Measurements from ENCODE around the gene BOK.

The BOK gene

DNA sequence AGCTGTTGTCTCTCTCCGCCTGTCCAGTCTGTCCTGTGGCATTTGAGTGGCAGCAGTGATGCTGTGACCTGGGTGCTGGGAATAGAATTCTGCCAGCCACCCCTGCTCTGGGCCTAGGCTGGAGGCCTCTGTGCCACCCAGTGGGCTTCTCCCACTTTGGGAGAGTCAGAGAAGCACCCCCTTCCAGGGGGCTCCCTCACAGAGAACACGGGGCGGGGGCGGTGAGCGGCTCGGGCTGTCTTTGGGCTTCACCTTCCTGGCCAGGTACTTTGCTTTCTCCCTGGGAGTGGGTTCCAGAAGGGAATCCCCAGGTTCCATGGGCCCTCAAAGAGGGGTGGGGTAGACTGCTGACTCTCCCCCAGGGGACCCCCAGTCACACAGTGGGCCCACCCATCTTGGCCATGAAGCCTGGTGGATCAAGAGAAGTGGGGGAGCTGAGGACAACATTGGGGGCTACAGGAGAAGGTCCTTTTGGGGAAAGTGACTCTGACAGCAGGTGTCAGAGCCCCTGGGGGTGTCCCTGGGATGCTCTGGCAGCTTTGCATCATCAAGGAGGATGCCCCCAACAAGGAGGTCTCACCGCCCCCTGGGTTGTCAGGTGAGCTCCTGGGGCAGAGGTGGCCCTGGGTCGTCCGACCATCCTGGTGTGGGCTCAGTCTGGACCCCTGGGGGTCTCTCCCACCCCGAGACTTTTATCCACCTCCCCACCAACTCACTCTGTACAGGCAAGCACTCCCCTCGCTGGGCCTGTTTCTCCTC lies 18.8 kb upstream of the BOK start:
- no peak for DNase-seq

DNA sequence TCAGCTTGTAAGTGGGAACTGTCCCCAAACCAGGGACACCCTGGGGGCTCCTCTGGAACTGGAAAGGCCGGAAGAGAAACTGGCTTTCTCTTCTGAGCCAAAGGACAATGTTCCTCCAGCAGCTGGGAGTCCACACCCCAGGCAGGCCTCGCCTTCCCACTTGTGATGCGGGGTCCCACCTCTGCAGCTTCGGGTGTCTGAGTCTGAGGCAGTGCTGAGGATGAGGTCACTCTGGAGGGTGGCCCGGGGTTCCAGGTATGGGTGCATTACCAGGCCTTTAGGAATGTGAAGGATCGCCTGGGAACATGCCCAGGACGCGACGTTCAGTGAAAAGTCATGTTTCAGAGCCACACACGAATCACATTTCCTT lies 18.2 kb upstream of the BOK start:
- DNase-seq = no peak

DNA sequence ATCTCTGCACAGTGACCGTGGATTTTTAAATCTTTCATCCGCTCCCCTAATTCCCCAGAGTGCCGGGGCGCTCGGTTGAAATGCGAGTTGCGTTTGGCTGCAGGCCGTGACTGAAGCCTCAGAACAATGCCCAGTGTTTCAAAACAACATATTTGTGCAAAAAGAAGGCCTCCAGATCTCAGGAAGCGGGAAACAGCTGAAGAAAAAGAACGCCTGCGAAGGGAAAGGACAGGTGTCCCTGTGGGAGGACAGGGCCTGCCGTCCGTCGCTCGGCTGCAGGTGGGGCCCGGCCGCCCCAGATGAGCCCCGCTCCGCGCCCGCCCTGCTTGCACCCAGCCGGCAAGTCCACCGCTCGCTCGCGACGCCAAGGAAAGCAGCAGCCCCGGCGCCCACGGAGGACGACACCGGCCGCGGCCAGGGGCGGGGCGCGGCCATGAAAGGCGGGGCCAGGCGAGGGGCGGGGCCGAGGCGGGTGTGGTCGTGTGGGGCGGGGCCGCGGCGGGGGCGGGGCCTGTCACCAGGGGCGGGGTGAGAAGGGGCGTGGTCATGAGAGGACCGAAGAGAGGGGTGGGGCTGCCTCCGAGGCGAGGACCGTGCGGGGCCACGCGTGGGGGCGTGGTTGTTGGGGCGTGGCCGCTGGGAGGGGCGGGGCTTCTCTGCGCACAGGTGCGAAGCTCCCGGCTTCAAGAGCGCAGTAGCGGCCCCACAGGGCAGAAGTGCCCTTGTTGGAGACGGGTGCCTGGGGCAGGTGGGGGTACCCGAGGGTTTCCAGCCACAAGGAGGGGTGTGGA lies 17.6 kb upstream of the BOK start:
- DNase-seq = peak; percentile 22

DNA sequence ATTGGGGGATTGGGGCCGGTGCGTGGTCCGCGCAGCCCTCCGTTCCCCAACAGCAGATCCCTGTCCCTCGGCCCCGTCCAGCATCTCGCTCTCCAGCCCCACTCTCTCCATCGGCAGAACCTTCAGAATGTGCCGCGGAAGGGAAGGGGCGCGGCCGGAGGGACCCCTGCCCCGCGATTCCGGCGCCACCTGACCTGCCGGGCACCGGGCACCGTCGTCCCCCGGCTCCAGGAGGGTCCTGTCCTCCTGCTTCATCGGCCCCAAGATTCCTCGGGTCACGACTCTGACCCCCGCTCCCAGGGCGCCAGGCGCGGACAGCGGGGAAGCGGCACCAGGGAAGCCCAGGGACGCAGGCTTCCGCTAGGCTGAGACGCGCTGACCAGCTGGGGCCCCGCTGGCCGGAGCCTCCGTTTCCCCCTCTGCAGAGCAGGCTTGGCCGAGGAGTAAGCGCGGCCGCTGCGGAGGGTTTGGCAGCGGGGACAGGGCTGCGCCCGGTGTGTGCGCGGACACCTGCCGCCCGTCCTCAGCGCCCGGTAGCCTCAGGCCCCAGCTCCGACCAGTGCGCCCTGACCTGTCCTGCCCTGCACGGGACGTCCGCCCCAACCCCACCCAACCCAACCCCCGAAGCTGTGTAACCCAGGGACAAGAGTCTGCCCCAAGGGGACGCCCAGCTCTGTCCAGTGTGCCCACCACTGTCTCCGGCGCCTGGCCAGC lies 16.8 kb upstream of the BOK start:
- DNase-seq = no peak

DNA sequence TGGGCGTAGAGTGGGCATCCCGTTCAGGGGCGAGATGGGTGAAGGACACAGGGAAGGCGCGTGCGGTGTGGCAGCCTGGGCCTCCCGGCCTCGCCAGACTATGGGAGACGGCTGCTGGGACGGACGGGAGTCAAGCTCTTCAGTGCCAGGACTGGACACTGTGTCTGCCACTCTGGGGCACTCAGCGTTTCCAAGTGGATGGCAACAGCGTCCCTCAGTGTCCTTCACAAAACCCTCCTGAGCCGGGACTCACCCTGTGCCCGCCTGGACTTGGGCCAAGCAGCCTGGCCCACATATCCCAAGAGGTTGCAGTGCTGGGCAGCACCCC lies 16.3 kb upstream of the BOK start:
- DNase-seq = no peak

DNA sequence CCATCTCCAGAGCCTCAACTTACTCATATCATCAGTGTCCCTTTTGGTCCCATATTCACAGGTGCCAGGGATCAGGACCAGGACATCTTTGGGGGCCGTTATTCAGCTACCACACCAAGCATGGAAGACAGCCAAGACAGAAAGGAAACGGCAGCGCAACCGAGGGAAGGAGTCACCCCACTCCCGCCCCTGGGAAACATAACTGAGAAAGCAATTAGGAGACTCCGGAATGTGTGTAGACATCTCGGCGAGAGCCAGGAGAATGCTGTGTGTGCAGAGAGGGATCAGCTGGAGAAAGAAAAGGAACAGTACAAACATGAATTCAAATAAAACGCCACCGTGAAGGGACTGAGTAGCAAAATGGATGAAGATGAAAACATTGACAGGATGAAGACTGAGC lies 13.4 kb upstream of the BOK start:
- peak; percentile 67 for DNase-seq

DNA sequence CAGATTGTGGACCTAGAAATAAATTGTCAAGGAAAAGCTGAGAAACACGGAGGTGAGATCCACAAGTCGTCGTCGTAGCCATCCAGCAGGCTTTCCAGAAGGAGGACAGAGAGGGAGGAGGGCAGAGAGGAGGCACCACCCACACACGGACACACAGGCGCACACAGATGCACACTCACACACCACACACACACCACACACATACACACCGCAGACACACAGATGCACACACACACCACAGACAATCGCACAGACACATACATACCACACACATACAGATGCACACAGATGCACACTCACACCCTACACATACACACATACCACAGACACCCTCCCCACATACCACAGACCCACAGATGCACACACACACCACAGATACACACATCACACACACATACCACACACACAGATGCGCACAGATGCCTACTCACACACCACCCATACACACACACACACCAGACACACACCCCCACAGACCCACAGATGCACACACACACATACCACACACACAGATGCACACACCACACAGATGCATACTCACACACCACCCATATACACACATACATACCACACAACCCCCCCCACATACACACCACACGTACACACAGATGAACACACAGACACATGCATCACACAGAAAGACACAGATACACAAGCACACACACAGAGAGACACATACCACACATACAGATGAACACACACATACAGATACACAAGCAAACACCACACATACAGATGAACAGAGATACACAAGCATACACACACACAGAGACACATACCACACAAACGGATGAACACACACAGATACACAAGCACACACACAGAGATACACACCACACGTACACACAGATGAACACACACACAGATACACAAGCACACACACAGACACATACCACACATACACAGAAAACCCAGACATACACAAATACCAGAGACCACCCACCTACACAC lies 12.7 kb upstream of the BOK start:
- DNase-seq = no peak

DNA sequence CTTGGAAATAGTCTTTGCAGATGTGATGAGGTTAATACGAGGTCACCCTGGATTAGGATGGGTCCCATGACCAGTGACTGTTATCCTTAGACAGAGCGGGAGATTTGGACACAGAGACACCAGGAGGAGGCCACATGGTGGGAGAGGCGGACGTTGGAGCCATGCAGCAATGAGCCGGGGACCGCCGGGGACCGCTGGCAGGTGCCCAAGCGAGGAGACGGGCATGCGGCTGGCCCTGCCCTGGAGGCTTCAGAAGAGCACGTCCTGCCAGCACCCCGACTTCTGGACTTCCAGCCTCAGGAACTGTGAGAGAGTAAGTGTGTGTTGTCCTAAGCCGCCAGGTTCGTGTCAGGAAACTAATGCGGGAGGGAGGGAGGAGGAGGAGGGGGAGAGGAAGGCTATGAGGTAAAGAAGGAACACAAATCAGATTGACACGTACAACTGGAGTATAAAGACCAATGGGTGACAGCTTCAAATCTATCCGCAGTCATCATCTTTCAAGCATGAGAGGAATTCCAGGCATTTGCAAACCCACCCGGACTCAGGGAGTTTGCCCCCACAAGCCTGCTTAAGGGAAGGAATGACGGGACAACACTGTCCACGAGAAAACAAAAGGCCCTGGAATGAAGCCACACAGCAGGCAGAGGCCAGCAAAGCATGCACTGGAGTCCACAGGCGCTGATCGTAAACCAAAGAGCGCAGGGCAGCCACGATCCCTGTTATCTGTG lies 11.6 kb upstream of the BOK start:
- peak; percentile 54 for DNase-seq

DNA sequence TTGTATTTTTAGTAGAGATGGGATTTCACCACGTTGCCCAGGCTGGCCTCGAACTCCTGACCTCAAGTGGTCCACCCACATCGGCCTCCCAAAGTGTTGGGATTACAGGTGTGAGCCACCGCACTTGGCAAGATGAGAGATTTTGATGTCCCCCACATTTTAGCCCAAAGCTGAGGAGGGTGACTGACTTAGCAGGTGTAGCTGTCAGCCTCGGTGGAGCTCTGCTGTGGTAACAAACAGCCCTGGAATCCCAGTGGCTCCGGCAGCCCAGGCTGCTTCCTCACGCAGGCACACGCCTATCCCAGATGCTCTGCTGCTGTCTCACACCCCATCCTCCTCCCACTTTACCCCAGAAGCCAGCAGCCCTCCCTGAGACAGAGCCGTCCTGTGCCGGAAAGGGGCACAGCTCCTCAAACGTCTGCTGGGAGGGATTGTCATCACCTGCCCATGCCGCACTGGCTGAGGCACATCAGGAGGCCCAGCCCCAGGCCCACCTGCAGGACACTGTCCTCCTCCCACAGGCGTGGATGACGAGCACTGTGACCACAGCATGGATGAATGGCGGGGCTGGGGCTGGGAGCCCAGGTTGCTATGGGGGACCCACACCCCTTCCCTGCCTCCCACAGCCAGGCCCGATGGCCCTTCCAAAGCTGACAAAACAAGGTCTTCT lies 10.6 kb upstream of the BOK start:
- DNase-seq = no peak

DNA sequence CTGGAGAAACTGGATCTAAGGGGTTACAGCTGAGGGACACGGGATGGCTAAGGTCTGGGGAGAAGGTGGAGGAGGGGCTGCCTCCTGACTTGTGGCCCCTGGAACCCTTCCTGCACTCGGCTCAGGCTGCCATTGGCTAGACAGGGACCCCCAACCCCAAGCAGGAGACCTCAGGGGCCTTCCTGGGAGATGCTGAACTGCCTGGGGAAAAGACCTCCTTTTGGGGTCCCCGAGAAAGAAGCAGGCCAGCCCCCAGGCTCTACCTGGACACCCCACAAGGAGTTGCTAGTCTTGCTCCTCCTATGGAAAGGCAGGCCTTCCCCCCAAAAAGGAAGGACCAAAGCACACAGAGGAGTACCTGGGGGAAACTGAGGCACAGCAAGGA lies 10.1 kb upstream of the BOK start:
- DNase-seq = no peak

DNA sequence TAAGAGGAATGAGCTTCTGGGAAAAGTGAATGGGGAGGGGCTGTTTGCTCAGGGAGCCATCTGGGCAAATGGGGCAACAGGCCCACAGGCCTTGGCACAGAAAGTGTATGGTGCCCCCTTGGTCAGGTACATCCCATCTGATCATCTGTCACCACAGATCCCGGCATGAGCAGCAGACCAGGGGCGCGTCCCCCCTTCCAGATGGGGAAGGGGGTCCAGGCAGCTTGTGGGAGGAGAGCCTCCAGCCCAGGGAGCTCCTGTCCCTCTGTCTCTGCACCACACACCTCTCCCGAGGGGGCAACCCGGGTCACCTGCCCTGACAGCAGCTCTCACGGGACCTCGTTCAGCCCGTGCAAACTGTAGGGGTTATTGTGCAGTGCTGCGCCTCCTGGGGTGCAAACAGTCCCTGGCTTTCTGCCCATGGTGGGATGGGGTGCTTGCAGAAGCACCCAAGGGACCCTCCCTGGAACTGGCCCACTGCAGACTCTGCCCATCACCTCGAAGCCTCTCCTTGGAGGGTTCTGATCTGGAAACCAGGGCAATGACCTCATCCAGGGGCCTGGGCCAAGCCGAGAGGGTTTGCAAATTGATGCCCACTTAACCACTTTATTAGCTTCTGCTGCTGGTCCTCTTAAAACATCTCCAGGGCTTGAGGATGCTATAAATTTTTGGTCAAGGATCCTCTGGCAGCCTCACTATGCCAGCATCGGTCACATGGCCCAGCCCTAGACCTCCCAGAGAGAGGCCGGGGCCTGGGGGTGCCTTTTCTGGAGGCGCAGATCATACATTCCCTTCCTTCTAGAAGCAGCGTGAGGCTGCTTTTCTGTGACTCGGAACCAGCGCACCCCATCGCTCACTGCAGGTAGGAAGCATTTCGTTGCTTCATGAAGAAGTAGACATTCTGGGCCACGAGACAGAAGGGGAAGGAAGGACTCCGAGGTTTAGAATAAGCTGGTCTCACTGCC lies 7.6 kb upstream of the BOK start:
- DNase-seq = no peak

DNA sequence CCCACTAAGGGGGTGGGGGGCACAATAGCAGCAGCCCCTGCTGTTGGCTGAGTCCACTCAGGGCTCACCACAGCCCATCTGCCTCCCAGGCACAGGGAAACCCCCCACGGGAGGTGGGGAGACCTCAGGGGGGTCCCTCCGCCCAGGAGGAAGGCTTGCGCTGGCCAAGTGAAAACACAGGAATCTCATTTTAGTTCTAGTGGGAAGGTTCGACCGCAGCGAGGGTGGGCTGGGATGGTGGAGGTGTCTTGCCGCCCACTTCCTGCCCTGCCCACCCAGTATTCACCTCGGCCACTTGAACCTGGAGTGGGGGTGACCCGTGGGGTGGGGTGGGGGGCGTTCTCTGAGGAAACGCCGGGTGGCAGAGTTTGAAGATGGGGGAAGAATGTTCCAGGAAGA lies 6.9 kb upstream of the BOK start:
- no peak for DNase-seq

DNA sequence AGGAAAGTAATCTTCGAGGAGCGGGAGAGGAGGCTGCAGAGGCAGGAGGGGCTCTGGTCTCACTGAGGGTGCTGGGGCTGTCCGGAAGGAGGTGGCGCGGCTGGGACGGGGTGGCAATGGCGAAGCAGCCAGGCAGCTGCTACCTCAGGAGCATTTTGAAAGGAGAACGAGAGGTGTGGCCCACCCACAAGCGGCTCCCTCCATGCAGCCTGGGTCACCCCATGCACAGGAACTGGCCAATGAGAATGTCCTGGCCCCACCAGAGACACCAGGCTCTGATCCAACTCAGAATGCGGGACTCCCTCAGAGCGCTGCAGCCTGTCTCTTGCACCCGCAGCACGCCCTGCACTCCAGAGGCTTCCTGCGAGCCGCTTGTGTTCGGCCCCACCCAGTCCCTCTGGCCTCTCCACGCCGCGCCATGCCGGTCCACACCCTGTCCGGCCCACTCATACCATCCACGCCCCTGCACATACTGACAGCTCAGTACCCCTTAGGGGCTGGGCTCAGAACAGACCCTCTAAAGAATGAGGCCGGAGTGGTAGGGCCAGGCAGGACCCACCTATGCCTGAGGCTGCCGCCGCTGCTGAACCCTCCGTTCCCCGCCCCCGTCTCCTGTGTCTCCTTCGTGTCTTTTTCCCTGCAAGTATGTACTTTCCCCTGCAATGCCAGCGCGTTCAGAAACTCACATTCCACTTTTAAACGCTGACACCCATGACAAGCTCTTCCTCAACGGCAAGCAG lies 6.4 kb upstream of the BOK start:
- DNase-seq = no peak

DNA sequence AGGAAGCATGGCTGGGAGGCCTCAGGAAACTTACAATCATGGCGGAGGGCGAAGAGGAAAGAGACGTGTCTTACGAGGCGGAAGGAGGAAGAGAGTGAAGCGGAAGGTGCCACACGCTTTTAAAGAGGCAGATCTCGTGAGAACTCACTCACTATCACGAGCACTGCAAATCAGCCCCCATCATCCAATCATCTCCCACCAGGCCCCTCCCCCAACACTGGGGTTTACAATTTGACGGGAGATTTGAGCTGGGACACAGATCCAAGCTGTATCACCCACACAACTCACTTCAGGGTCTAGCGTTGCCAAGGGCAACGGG lies 5.1 kb upstream of the BOK start:
- DNase-seq = no peak

DNA sequence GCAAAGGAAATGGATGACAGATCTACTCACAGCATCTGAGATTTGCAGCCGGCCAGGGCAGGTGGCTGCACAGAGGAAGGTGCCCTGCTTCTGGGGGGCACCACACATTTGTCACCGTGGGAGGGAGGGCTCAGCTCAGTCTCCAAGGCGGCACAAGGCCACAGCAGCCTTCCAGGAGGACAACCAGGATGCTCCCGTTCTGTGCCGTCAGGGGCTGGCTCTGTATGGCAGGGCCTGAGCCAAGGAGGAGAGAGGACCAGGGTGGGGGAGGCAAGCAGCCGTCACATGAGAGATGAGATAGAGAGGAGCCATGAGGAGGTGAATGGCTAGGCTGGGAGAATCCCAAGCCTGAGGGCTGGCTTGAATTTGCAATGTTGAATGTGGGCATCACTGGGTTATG lies 4.6 kb upstream of the BOK start:
- DNase-seq = no peak

DNA sequence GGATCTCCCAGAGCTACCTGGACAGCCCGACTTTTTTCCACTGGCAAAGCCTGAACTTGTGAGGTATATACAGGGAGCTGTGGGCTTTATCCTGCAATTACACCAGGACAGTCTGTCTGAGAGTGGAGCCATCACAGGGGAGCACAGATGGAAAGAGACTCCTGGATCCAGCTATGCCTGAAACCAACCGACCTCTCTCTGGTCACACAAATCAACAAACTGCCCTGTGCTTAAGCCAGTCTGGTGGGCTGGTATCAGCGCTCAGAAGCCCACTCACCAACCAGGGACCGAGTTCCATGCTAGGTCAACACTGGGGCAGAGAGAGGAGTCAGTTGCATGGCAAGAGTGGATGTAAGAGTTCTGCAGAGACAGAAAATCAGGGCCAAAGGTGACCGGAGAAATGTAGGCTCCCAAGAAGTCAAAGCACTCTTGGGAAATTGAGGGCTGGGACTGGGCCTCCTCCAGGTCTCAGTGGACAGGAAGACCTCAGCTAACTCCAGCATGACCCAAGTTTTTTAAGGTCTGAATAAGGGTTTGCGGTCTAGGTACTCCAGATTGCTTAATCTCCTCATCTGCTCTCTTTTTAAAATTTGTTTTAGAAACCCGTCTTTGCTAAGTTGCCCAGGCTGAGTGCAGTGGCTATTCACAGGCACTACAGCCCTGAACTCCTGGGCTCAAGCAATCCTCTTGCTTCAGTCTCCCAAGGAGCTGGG lies 3.8 kb upstream of the BOK start:
- no peak for DNase-seq

DNA sequence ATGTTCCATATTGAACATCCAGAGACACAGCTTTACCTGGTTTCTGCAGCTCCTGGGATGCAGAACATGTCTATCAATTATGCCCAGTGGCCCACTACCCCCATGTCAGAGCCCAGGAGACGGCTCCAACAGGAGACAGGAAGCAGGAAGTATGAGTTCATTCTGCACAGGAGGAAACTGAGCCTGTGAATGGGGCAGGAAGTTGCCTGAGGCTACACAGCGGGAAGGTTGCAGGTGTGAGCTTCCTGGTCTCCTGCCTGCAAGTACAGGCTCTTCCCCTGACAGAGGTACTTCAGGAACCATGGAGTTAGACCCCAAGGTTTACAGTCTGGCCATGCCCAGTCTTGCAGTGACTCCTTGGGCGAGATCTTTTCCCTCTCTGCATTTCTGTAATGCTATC lies 2.8 kb upstream of the BOK start:
- DNase-seq = no peak

DNA sequence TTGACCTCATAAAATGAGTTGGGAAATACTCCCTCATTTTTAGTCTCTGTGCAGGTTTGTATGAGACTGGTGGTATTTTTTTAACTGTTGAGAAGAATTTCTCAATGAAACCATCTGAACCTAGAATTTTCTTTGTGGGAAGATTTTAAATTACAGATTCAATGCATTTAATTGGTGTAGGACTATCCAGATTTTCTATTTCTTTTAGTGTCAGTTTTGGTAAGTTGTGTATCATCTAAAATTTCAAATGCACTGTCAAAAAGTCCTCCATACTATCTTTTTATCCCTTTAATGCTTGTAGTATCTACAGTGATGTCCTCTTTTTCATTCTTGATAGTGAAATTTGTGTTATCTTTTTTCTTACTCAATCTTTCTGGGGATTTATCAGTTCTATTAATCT lies 1.8 kb upstream of the BOK start:
- DNase-seq = no peak

All from HCEC 1CT (cell line).